ENCODE results near the gene CNN2. TPM values are rescaled to one million over a fixed set of nuclear protein-coding genes. Genes with fewer than 3 reads are reported as not detected.

The CNN2 gene
- total and polyA plus RNA-seq, 4 donors: 10.1 to 38.4 (median 26.8) TPM

DNA sequence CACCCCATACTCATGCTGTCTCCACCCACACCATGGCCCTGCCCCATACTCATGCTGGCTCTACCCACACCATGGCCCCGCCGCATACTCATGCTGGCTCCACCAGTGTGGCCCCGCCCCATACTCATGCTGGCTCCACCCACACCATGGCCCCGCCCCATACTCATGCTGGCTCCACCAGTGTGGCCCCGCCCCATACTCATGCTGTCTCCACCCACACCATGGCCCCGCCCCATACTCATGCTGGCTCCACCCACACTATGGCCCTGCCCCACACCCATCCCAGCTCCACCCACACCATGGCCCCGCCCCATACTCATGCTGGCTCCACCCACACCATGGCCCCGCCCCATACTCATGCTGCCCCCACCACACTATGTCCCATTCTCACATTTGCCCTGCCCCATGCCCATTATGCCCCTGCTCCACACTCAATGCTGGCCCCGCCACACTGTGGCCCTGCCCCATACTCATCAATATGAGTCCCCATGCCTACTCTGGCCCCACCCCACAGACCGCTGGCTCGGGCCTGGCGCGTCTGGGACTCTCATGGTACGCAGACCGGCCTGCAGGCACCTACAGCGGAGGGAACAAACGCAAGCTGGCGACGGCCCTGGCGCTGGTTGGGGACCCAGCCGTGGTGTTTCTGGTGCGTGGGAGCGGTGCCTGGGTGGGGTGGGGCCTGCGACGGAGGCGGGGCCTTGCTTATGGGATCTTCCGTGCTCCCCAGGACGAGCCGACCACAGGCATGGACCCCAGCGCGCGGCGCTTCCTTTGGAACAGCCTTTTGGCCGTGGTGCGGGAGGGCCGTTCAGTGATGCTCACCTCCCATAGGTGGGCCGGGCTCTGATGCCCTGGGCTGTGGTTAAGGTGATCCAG lies 36.9 kb downstream of the CNN2 start:
- DNase-seq (ENCODE audit: low spot score): no peak
- 81% methylated on average over 37 of the region's 37 CpGs for WGBS

GRCh38 chr19:1063909-1064660 lies 37.7 kb downstream of the CNN2 start:
- peaks cover 0 to 2% (median 0%) of the 10 kb centered on the region in 4 donors for H3K27me3 ChIP-seq (ENCODE audit: control insufficient read depth in 4 of 4, insufficient read depth in 4 of 4, low read length in 3 of 4)
- TF ChIP-seq YY1 (IDR thresholded peaks at IDR 0.05) (no peak), JUND (IDR thresholded peaks at IDR 0.05) (no peak), FOXA1 (IDR thresholded peaks at IDR 0.05) (no peak), GABPA (IDR thresholded peaks at IDR 0.05 in 1 of 2, conservative IDR thresholded peaks at IDR 0.05 in 1 of 2) (no peak), HNF4G (IDR thresholded peaks at IDR 0.05) (no peak), RXRA (IDR thresholded peaks at IDR 0.05) (no peak), HNF4A (conservative IDR thresholded peaks at IDR 0.05) (no peak)
- TF ChIP-seq, protein P1, sequence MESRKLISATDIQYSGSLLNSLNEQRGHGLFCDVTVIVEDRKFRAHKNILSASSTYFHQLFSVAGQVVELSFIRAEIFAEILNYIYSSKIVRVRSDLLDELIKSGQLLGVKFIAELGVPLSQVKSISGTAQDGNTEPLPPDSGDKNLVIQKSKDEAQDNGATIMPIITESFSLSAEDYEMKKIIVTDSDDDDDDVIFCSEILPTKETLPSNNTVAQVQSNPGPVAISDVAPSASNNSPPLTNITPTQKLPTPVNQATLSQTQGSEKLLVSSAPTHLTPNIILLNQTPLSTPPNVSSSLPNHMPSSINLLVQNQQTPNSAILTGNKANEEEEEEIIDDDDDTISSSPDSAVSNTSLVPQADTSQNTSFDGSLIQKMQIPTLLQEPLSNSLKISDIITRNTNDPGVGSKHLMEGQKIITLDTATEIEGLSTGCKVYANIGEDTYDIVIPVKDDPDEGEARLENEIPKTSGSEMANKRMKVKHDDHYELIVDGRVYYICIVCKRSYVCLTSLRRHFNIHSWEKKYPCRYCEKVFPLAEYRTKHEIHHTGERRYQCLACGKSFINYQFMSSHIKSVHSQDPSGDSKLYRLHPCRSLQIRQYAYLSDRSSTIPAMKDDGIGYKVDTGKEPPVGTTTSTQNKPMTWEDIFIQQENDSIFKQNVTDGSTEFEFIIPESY (IDR thresholded peaks at IDR 0.05): no peak
- DNase-seq (ENCODE audit: low spot score): no peak
- H3K9me3 ChIP-seq (ENCODE audit: control insufficient read depth in 4 of 4, low read length in 3 of 4): no peaks in the 10 kb centered on the region
- no peaks in the 10 kb centered on the region for H3K36me3 ChIP-seq (ENCODE audit: control insufficient read depth in 4 of 4, insufficient read depth in 3 of 4, low read depth in 1 of 4, low read length in 3 of 4)
- no peak overlapping the region for H3K4me3 ChIP-seq (ENCODE audit: low read depth in 1 of 3, low read length in 3 of 3)
- H3K9ac ChIP-seq (ENCODE audit: low read depth in 1 of 2, low read length in 2 of 2): no peak overlapping the region
- H3K27ac ChIP-seq (ENCODE audit: low read depth in 1 of 2, low read length in 2 of 2): no peak overlapping the region
- WGBS: 70% methylated on average over 37 of the region's 37 CpGs
- peaks cover 2 to 22% (median 8%) of the 10 kb centered on the region in 4 donors for H3K4me1 ChIP-seq (ENCODE audit: control insufficient read depth in 4 of 4, insufficient read depth in 4 of 4, low read length in 3 of 4)

More for the DNA sequence above, 36.9 kb downstream of the CNN2 start:
- no peaks in the 10 kb centered on the region for H3K36me3 ChIP-seq (ENCODE audit: control insufficient read depth in 4 of 4, insufficient read depth in 3 of 4, low read depth in 1 of 4, low read length in 3 of 4)
- no peaks in the 10 kb centered on the region for H3K27me3 ChIP-seq (ENCODE audit: control insufficient read depth in 4 of 4, insufficient read depth in 4 of 4, low read length in 3 of 4)
- no peak overlapping the region for H3K4me3 ChIP-seq (ENCODE audit: low read depth in 1 of 3, low read length in 3 of 3)
- TF ChIP-seq HNF4G (IDR thresholded peaks at IDR 0.05): no peak
- H3K9ac ChIP-seq (ENCODE audit: low read depth in 1 of 2, low read length in 2 of 2): no peak overlapping the region
- H3K4me1 ChIP-seq (ENCODE audit: control insufficient read depth in 4 of 4, insufficient read depth in 4 of 4, low read length in 3 of 4): peaks cover 2 to 22% (median 8%) of the 10 kb centered on the region in 4 donors
- H3K9me3 ChIP-seq (ENCODE audit: control insufficient read depth in 4 of 4, low read length in 3 of 4): peaks cover 0 to 4% (median 0%) of the 10 kb centered on the region in 4 donors
- no peak overlapping the region for H3K27ac ChIP-seq (ENCODE audit: low read depth in 1 of 2, low read length in 2 of 2)

DNA sequence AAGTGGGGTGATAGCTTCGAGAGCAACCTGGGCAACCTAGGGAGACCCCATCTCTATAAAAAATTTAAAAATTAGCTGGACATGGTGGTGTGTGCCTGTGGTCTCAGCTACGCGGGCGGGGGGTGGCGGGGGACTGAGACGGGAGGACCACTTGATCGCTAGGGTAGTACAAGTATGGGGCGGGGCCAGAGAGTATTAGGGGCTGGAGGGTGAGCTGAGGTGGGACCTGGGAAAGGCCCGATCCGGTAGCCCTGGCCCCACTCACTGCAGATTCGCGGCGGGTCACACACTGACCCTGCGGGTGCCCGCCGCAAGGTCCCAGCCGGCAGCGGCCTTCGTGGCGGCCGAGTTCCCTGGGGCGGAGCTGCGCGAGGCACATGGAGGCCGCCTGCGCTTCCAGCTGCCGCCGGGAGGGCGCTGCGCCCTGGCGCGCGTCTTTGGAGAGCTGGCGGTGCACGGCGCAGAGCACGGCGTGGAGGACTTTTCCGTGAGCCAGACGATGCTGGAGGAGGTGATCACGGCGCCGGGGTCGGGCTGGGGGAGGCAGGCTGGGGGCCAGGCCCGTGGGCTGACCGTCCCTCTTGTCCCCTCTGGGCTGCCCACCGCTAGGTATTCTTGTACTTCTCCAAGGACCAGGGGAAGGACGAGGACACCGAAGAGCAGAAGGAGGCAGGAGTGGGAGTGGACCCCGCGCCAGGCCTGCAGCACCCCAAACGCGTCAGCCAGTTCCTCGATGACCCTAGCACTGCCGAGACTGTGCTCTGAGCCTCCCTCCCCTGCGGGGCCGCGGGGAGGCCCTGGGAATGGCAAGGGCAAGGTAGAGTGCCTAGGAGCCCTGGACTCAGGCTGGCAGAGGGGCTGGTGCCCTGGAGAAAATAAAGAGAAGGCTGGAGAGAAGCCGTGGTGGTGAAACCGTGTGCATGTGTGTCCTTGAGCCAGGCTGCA lies 38.5 kb downstream of the CNN2 start:
- H3K27ac ChIP-seq (ENCODE audit: low read depth in 1 of 2, low read length in 2 of 2): no peak overlapping the region
- H3K9me3 ChIP-seq (ENCODE audit: control insufficient read depth in 4 of 4, low read length in 3 of 4): no peaks in the 10 kb centered on the region
- peaks cover 0 to 4% (median 1%) of the 10 kb centered on the region in 4 donors for H3K27me3 ChIP-seq (ENCODE audit: control insufficient read depth in 4 of 4, insufficient read depth in 4 of 4, low read length in 3 of 4)
- WGBS: 11% methylated on average over 60 of the region's 60 CpGs
- H3K9ac ChIP-seq (ENCODE audit: low read depth in 1 of 2, low read length in 2 of 2): no peak overlapping the region
- TF ChIP-seq HNF4G (IDR thresholded peaks at IDR 0.05) (no peak), CTCF (IDR thresholded peaks at IDR 0.05; ENCODE audit: low read depth, low read length, missing input control) (peak; percentile 74), RAD21 (IDR thresholded peaks at IDR 0.05) (peak in 1 of 2 donors; percentile 75), NR2F2 (IDR thresholded peaks at IDR 0.05) (no peak), SP1 (IDR thresholded peaks at IDR 0.05) (no peak)
- peak; percentile 71 for DNase-seq (ENCODE audit: low spot score)
- H3K36me3 ChIP-seq (ENCODE audit: control insufficient read depth in 4 of 4, insufficient read depth in 3 of 4, low read depth in 1 of 4, low read length in 3 of 4): no peaks in the 10 kb centered on the region
- peaks cover 2 to 22% (median 11%) of the 10 kb centered on the region in 4 donors for H3K4me1 ChIP-seq (ENCODE audit: control insufficient read depth in 4 of 4, insufficient read depth in 4 of 4, low read length in 3 of 4)
- no peak overlapping the region for H3K4me3 ChIP-seq (ENCODE audit: low read depth in 1 of 3, low read length in 3 of 3)

Measured in liver (tissue), 9 donors.